Stimulated activated CD8-positive, alpha-beta memory T cell treated with anti-CD3 and anti-CD28 coated beads, Interleukin-7, amount 100 ng/mL, for 4 hours (primary cell): ENCODE data around the gene INTS1.
A peak's percentile ranks its signal among the peaks of the same experiment; 100 is the strongest.

Source experiments
- DNase-seq, 2 donors: peaks; one replicate each; pipeline ENCODE4 v3.0.0-alpha.2; 2020; ENCODE audit warnings: low read depth in 2 of 2

INTS1 gene

GRCh38 chr7:1503816-1504775, at the start of gene INTS1:
Gene INTS1 (minus strand): TSS chr7:1504389. CDS start chr7:1503960, 429 bp downstream.
- peak; percentile 76 to 86 for DNase-seq

GRCh38 chr7:1553512-1554210, 49.5 kb upstream of the INTS1 start:
- no peak for DNase-seq

GRCh38 chr7:1552200-1552599, 48.0 kb upstream of the INTS1 start:
- DNase-seq: no peak

- no peak for DNase-seq
Observed at GRCh38 chr7:1550846-1551155, 46.6 kb upstream of the INTS1 start.

GRCh38 chr7:1550005-1550845, 46.0 kb upstream of the INTS1 start:
- DNase-seq: no peak

DNA sequence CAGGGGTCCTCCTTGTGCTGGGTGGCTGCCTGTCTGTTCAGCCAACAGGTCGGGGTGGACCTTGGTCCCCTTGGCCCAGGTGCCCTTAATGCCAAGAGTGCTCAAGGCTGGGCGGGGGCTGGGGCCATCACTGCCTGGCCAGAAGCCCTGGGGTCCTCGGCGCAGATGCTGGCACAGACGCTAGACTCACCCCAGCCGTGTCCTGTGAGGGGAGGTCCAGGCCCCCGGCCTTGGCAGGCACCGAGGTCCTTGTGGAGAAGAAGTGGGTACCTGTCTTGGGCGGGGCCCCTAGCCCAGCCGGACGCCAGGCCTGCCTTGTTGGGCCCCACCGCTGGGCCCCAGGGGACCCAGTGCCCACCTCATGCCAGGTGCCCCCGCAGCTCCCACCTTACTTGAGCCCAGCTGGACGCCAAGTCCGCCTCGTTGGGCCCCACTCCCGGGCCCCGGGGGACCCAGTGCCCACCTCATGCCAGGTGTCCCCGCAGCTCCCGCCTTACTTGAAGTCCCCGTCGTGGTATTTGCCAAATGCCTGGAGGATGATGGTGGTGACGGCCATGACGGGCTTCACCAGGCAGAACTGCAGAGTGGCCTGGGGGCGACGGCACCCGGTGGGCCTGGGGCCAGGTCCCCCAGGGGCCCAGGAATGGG, 45.3 kb upstream of the INTS1 start:
- no peak for DNase-seq

DNA sequence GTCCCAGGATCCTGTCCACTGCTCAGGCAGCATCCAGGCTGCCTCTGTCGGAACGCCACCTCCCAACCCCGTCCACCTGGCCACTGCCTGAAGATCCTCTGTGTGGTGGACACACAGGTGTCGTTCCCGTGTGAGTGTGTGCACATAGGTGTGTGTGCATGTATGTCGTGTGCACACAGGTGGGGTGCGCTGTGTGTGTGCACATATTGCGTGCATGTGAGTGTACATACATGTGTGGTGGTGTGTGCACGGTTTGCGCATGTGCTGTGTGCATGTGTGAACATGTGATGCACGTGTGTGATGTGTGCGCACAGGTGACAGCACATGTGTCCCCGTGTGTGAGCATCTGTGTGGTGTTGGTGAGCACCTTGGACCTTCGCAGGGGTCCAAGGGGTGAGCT, 44.8 kb upstream of the INTS1 start:
- no peak for DNase-seq

GRCh38 chr7:1548438-1548831, 44.2 kb upstream of the INTS1 start:
- no peak for DNase-seq

DNA sequence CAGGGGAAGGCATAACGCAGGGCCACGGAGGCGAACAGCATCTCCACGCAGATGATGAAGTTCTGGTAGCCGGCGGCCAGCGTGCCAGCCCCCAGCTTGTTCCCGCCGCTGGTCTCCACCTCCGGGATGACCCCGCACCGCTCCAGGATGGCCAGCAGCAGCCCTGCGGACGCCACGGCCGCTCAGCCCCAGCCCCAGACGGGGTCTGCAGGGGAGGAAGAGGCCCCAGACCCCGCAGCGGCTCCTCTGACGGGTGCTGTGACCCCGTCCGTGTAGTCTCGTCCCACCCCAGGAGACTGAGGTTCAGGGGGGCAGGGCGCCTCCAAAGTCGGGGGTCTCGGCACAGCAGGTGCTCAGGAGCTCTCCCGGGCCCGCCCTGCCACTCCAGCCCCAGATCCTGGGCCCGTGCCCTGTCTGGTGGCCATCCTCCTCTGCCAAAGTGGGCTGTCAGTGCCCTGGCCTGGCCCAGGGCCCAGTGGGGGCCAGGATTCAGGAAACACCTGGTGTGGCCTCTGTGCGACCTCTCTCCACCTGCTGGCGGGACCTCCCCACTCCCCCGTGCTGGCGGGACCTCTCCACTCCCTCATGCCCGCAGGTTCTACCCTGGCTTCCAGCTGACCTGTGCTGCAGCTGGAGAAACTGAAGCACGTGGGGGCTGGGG, 43.7 kb upstream of the INTS1 start:
- no peak for DNase-seq

DNA sequence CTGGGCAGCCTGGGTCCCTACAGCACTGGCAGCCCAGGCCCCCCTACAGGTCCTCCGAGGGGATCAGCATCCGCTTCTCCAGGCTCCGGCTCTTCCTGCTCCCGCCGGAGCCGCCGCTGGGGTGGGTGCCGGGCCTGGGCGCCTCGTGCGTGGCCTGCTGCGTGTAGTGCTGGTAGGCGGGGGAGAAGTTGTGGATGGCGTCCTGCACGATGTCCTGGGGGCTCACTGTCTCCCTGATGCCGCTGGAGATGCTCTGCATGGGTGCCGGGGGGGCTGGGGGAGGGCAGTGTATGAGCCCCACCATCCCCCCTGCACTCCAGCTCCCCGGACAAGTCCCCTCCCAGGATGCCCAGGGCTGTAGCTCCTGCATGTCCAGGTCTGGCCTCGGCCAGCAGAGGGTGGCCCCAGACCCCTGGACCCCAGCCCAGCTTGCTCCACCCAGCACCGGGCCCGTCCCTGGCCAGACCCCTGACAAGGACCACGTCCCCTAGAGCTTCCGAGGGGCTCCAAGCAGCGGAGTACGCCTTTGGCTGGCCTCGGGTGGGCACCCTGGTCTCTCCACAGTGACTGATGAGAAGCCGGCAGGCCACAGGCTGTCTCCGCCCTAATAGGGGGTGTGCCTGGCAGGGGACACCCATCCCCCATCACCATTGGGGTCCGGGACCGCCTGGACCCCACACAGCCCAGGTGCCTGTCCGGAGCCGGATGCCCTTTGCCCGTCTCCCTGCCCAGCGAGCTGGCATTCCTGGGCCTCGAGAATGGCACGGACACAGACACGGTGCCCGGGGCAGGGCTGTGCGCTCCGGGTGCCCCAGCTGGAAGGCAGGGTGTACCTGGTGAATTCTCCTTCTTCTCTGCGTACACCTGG, 43.0 kb upstream of the INTS1 start:
- no peak for DNase-seq

DNA sequence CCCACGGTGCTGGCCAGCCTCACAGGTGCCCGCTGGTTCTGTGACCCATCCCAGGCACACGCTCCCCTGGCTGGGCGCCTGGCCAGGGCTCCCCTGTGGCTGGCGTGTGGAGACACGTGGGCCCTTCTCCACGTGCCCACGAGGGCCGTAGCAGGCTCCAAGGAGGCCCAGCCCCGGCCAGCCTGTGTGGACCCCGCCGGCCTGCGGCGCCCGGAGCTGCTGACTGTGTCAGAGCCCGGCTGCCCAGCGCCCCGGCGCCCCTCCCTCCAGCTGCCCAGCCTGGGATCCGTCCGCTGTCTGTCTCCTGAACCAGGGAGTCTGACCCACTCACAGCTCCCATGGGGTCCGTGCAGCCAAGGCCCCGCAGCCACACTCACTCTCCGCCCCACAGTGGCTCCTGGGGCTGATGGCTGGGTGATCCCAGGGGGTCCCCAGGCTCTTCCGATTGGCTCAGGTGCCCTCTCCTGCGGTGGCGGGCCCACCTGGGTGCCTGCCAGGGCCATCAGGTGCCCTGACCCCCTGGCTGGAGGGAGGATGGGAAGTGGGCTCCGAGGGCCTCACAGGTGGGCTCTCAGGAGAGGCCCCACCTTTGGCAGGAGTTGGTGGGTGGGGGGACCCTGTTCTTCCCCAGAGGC, 42.2 kb upstream of the INTS1 start:
- no peak for DNase-seq

- no peak for DNase-seq
Observed at GRCh38 chr7:1545417-1546246, 41.4 kb upstream of the INTS1 start.

- DNase-seq: no peak
Observed at GRCh38 chr7:1544896-1545416, 40.8 kb upstream of the INTS1 start.

GRCh38 chr7:1544178-1544895, 40.1 kb upstream of the INTS1 start:
- no peak for DNase-seq

GRCh38 chr7:1543826-1544177, 39.6 kb upstream of the INTS1 start:
- DNase-seq: no peak

DNA sequence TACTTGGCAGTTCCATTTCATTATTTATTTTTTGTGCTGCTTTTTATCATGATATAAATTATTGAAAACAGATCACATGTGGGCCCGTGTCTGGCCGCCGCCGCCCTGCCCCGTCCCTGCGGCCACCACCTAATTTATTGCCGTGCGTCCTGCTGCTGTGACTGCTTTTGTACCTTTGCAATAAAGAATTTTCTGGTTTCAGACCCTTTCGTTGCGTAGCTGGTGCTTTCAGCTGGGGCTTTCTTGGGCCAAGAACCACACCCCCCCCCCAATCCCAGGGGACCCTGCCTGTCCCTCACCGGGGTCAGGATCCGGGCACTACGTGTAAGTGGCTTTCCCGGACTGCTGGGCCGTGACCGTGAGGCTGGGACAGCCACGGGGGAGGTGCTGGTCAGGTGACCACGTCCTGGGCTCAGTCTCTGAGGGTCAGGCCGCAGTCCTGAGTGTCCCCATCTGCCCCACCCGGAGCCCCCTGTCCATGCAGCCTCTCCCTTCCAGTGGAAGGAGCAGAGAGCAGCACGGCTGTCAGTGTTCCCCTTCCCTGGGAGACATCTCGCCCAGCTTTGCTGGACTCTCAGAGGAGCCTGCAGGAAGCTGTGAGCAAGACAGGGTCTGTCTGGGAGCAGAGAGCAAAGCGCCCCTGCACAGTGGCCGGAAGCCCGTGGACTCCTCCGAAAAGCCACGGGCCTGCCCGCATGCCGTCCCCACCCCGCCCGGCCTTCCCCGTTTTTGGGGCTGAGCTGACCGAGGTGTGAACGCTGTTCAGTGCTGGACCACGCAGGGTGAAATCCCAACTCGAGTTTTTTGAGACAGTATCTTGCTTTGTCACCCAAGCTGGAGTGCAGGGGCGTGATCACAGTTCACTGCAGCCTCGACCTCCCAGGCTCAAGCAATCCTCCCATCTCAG, 38.9 kb upstream of the INTS1 start:
- DNase-seq: no peak

- DNase-seq: no peak
Observed at GRCh38 chr7:1542329-1542728, 38.1 kb upstream of the INTS1 start.
